Small intestine (tissue), 7 donors: Measurements from ENCODE around the gene OTUB1. TPM values are rescaled to one million over a fixed set of nuclear protein-coding genes. Genes with fewer than 3 reads are reported as not detected.
"Not testable (repeated sequence)": the region's sequence is repeated elsewhere in the genome, so short reads cannot be mapped to it uniquely, and the experiment has no call there.

ENCODE experiments used
- DNase-seq, 2 donors: peaks; one replicate each; pipeline versions ENCODE4 v3.0.0 to v3.0.0-alpha.2; 2013
- FAIRE-seq: peaks from 2 replicates; lab custom pipeline; 2012; peaks lifted over from hg19 to GRCh38; lab: Jason Lieb, UNC
- H3K27ac ChIP-seq, 3 donors: one replicate each; pipeline ENCODE4 v1.5.1; 2013; ENCODE audit warnings: low read length in 2 of 3, mild to moderate bottlenecking in 2 of 3, control low read depth in 1 of 3, inconsistent platforms in 1 of 3, low read depth in 1 of 3, moderate library complexity in 1 of 3
- H3K27me3 ChIP-seq, 3 donors: one replicate each; pipeline ENCODE4 v1.6.1; 2013; ENCODE audit warnings: low read length in 3 of 3, inconsistent platforms in 1 of 3; ENCODE audit not compliant: control insufficient read depth in 3 of 3, insufficient read depth in 3 of 3
- H3K36me3 ChIP-seq, 3 donors: one replicate each; pipeline ENCODE4 v1.6.1; 2013; ENCODE audit warnings: low read length in 3 of 3, inconsistent platforms in 1 of 3, low read depth in 1 of 3, mild to moderate bottlenecking in 1 of 3, moderate library complexity in 1 of 3; ENCODE audit not compliant: control insufficient read depth in 3 of 3, insufficient read depth in 2 of 3
- H3K4me1 ChIP-seq, 3 donors: one replicate each; pipeline ENCODE4 v1.6.1; 2013; ENCODE audit warnings: low read length in 2 of 3, inconsistent platforms in 1 of 3, low read depth in 1 of 3, mild to moderate bottlenecking in 1 of 3, moderate library complexity in 1 of 3; ENCODE audit not compliant: control insufficient read depth in 3 of 3, insufficient read depth in 2 of 3
- H3K4me3 ChIP-seq, 3 donors: one replicate each; pipeline ENCODE4 v1.5.1; 2013; ENCODE audit warnings: low read length in 3 of 3, control low read depth in 1 of 3, inconsistent platforms in 1 of 3, low read depth in 1 of 3, mild to moderate bottlenecking in 1 of 3, moderate library complexity in 1 of 3
- H3K9me3 ChIP-seq, 2 donors: one replicate each; pipeline ENCODE4 v1.6.1; 2013; ENCODE audit warnings: low read depth in 1 of 2, low read length in 1 of 2; ENCODE audit not compliant: control insufficient read depth in 2 of 2, insufficient read depth in 1 of 2
- WGBS, 3 donors: extraction: QIAGEN DNeasy Blood & Tissue Kit; methylation state at CpG; one replicate each; pipeline ENCODE4 v1.1.7; 2013; 5-methylcytosine and 5-hydroxymethylcytosine counted together
- polyA plus RNA-seq, 4 donors: library from polyadenylated mRNA; stranded (reverse) in 3 of 4; unstranded in 1 of 4; fragments of 200-250 nt in 3 of 4; fragments of 120-200 nt in 1 of 4; gene quantifications; one replicate each; pipeline versions ENCODE4 v1.2.1 to v1.2.3, GENCODE V29; 2013
- donor health status: healthy with polysubstance abuse.
- donor health status: control.
- donor health status: control.
- donor health status: Bipolar disorder and iron deficiency.
- donor health status: healthy.

Gene OTUB1
- polyA plus RNA-seq, 4 donors, result 76.0 to 93.5 (median 82.4) TPM

- Histone ChIP-seq H3K9me3 (no peaks in the 10 kb centered on the region), H3K4me3 (no peak overlapping the region), H3K27ac (no peak overlapping the region), H3K36me3 (peaks cover 0 to 2% (median 0%) of the 10 kb centered on the region in 3 donors), H3K27me3 (peaks cover 0 to 3% (median 0%) of the 10 kb centered on the region in 3 donors), H3K4me1 (peaks cover 0 to 3% (median 0%) of the 10 kb centered on the region in 3 donors)
- DNase-seq (no peak), FAIRE-seq (no peak)
- WGBS, 3 donors, result 78 to 85% (median 80%) methylated on average over 5 of the region's 5 CpGs
These were observed 57.3 kb downstream of the OTUB1 start for GRCh38 chr11:64043545-64043944.

- Histone ChIP-seq H3K27me3 (peaks cover 0 to 3% (median 0%) of the 10 kb centered on the region in 3 donors), H3K4me1 (peaks cover 0 to 3% (median 0%) of the 10 kb centered on the region in 3 donors), H3K4me3 (no peak overlapping the region), H3K36me3 (peaks cover 0 to 2% (median 0%) of the 10 kb centered on the region in 3 donors), H3K9me3 (no peaks in the 10 kb centered on the region), H3K27ac (no peak overlapping the region)
- 78 to 85% (median 81%) methylated on average over 16 to 18 of the region's 18 CpGs for WGBS, 3 donors
- DNase-seq, result no peak
- no peak for FAIRE-seq
These were observed 58.6 kb downstream of the OTUB1 start for GRCh38 chr11:64044730-64045393.

GRCh38 chr11:64045700-64046099, 59.5 kb downstream of the OTUB1 start:
- peaks cover 0 to 2% (median 0%) of the 10 kb centered on the region in 3 donors for H3K36me3 ChIP-seq
- H3K27me3 ChIP-seq, result peaks cover 0 to 1% (median 0%) of the 10 kb centered on the region in 3 donors
- no peak overlapping the region for H3K27ac ChIP-seq
- FAIRE-seq, result no peak
- WGBS, 3 donors, result 91 to 98% (median 92%) methylated on average over 2 of the region's 2 CpGs
- DNase-seq, result no peak
- H3K9me3 ChIP-seq, result no peaks in the 10 kb centered on the region
- peaks cover 0 to 3% (median 0%) of the 10 kb centered on the region in 3 donors for H3K4me1 ChIP-seq
- no peak overlapping the region for H3K4me3 ChIP-seq

GRCh38 chr11:64047373-64047772, 61.1 kb downstream of the OTUB1 start:
- DNase-seq, FAIRE-seq: not testable (repeated sequence)

More at GRCh38 chr11:64047373-64047772, 61.1 kb downstream of the OTUB1 start:
- H3K4me3 ChIP-seq, H3K27ac ChIP-seq, H3K4me1 ChIP-seq, H3K27me3 ChIP-seq, H3K36me3 ChIP-seq, H3K9me3 ChIP-seq: not testable (repeated sequence)
- 91 to 94% (median 92%) methylated on average over 8 of the region's 8 CpGs for WGBS, 3 donors

Other genes with a start within 250 kb of the OTUB1 start
- gene ZFTA, start 217.7 kb upstream of the OTUB1 start, polyA plus RNA-seq, result 10 to 100 TPM in 1 of 4 donors, 1 to 10 TPM in 2, under 1 TPM in 1; 0.22 to 55.1 (median 3.9) TPM
- gene SPINDOC, start 173.0 kb upstream of the OTUB1 start, polyA plus RNA-seq, result 10 to 100 TPM in 1 of 4 donors, 1 to 10 TPM in 3; 1.1 to 17.4 (median 5.4) TPM
- gene MARK2, start 147.3 kb upstream of the OTUB1 start, polyA plus RNA-seq, result 10 to 100 TPM; 25.9 to 44.8 (median 28.1) TPM
- 1 to 10 TPM in 3 of 4 donors, not detected in 1; 1.3 to 5.0 (median 2.1) TPM for gene RCOR2, start 69.3 kb upstream of the OTUB1 start, polyA plus RNA-seq
- gene NAA40, start 47.4 kb upstream of the OTUB1 start, polyA plus RNA-seq, result 10 to 100 TPM; 13.1 to 36.2 (median 18.3) TPM
- gene COX8A, start 11.8 kb upstream of the OTUB1 start, polyA plus RNA-seq, result 1,000 to 10,000 TPM in 3 of 4 donors, 100 to 1,000 TPM in 1; 331 to 1,570 (median 1,390) TPM
- under 1 TPM in 2 of 4 donors, not detected in 2; 0.43 to 0.86 TPM for gene FLRT1, start 49.5 kb downstream of the OTUB1 start, polyA plus RNA-seq
- 100 to 1,000 TPM in 1 of 4 donors, 10 to 100 TPM in 3; 13.1 to 137 (median 17.8) TPM for gene MACROD1, start 179.7 kb downstream of the OTUB1 start, polyA plus RNA-seq
- gene STIP1, start 199.7 kb downstream of the OTUB1 start, polyA plus RNA-seq, result 10 to 100 TPM; 38.6 to 99.3 (median 58.8) TPM
- 10 to 100 TPM; 11.4 to 32.2 (median 23.5) TPM for gene FERMT3, start 220.3 kb downstream of the OTUB1 start, polyA plus RNA-seq
- gene TRPT1, start 239.7 kb downstream of the OTUB1 start, polyA plus RNA-seq, result 100 to 1,000 TPM in 1 of 4 donors, 10 to 100 TPM in 3; 46.5 to 115 (median 68.0) TPM
- gene NUDT22, start 239.8 kb downstream of the OTUB1 start, polyA plus RNA-seq, result 100 to 1,000 TPM in 1 of 4 donors, 10 to 100 TPM in 3; 40.0 to 140 (median 95.3) TPM
- gene DNAJC4, start 244.1 kb downstream of the OTUB1 start, polyA plus RNA-seq, result 100 to 1,000 TPM in 2 of 4 donors, 10 to 100 TPM in 2; 50.6 to 164 (median 93.6) TPM
- gene VEGFB, start 248.1 kb downstream of the OTUB1 start, polyA plus RNA-seq, result 100 to 1,000 TPM in 1 of 4 donors, 10 to 100 TPM in 3; 34.8 to 109 (median 48.1) TPM